Nephron progenitor cell (in vitro differentiated cells): Measurements from ENCODE around the gene NRP2.

Experiments
- DNase-seq: peaks from one replicate; pipeline ENCODE4 v3.0.0; 2021
- H3K27ac Mint-ChIP-seq: 2 replicates; pipeline ENCODE4 v1.8.0; 2021; ENCODE audit warnings: mild to moderate bottlenecking, moderate library complexity, mixed read lengths
- H3K27me3 Mint-ChIP-seq: 2 replicates; pipeline ENCODE4 v1.8.0; 2021; ENCODE audit warnings: mild to moderate bottlenecking, low read depth, mixed read lengths; ENCODE audit not compliant: poor library complexity
- H3K36me3 Mint-ChIP-seq: 2 replicates; pipeline ENCODE4 v1.8.0; 2021; ENCODE audit warnings: low read depth, mixed read lengths
- H3K4me1 Mint-ChIP-seq: 2 replicates; pipeline ENCODE4 v1.8.0; 2021; ENCODE audit warnings: mixed read lengths
- H3K4me3 Mint-ChIP-seq: 2 replicates; pipeline ENCODE4 v1.8.0; 2021; ENCODE audit warnings: mild to moderate bottlenecking, moderate library complexity, mixed read lengths
- H3K9me3 Mint-ChIP-seq: 2 replicates; pipeline ENCODE4 v1.8.0; 2021; ENCODE audit warnings: mild to moderate bottlenecking, moderate library complexity, mixed read lengths
- TF ChIP-seq, protein P1 (sequence below): fragments of 200-600 bp; sonication (generic); IDR thresholded peaks from 2 replicates; pipeline ENCODE4 v1.5.0; 2021; ENCODE audit warnings: antibody characterized with exemption

The NRP2 gene

DNA sequence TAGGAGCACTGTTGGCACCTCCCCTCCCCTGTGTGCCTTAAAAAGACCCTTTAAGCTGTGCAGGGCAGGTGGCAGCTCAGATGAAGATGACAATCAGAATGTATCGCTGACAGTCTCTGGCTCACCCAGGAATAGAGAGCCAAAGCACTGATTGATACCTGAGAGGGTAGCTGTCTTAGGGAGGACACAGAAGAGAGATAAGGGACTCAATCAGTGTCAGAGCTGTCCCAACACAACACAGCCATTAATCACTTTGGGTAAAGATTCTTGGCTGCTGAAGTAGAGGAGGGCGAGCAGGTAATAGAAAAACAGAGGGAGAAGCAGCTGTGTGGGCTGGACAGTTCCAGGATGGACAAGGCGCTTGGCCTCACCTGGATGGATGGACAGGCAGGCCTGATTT is 124.9 kb downstream of the NRP2 start:
- DNase-seq: no peak
- Mint-ChIP-seq H3K4me3 (no peak overlapping the region), H3K36me3 (no peaks in the 10 kb centered on the region), H3K27me3 (peaks cover 7% of the 10 kb centered on the region), H3K27ac (no peak overlapping the region), H3K9me3 (no peaks in the 10 kb centered on the region), H3K4me1 (peaks cover 48% of the 10 kb centered on the region)
- TF ChIP-seq, protein P1, sequence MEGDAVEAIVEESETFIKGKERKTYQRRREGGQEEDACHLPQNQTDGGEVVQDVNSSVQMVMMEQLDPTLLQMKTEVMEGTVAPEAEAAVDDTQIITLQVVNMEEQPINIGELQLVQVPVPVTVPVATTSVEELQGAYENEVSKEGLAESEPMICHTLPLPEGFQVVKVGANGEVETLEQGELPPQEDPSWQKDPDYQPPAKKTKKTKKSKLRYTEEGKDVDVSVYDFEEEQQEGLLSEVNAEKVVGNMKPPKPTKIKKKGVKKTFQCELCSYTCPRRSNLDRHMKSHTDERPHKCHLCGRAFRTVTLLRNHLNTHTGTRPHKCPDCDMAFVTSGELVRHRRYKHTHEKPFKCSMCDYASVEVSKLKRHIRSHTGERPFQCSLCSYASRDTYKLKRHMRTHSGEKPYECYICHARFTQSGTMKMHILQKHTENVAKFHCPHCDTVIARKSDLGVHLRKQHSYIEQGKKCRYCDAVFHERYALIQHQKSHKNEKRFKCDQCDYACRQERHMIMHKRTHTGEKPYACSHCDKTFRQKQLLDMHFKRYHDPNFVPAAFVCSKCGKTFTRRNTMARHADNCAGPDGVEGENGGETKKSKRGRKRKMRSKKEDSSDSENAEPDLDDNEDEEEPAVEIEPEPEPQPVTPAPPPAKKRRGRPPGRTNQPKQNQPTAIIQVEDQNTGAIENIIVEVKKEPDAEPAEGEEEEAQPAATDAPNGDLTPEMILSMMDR: no peak

DNA sequence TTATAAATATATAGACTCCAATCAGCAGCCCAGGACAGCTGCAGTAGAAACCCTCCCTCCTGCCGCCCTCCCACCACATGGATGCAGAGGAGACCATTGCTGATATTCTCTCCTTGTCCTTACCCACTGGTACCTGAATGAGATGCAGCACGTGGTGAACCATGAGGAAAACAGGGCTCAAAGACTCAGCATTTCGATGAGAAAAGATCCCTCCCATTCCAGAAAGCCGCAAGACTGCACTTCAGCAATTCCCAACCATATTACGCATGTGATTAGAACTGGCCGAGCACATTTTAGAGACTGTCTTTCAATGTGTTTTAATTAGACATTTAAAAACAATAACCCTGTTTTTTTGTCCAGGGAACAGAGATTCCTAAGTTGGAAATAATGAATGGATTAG is 125.5 kb downstream of the NRP2 start:
- Mint-ChIP-seq H3K36me3 (no peaks in the 10 kb centered on the region), H3K9me3 (no peaks in the 10 kb centered on the region), H3K4me1 (peaks cover 45% of the 10 kb centered on the region), H3K27me3 (peaks cover 7% of the 10 kb centered on the region), H3K4me3 (no peak overlapping the region), H3K27ac (no peak overlapping the region)
- no peak for DNase-seq
- TF ChIP-seq, protein P1: no peak

DNA sequence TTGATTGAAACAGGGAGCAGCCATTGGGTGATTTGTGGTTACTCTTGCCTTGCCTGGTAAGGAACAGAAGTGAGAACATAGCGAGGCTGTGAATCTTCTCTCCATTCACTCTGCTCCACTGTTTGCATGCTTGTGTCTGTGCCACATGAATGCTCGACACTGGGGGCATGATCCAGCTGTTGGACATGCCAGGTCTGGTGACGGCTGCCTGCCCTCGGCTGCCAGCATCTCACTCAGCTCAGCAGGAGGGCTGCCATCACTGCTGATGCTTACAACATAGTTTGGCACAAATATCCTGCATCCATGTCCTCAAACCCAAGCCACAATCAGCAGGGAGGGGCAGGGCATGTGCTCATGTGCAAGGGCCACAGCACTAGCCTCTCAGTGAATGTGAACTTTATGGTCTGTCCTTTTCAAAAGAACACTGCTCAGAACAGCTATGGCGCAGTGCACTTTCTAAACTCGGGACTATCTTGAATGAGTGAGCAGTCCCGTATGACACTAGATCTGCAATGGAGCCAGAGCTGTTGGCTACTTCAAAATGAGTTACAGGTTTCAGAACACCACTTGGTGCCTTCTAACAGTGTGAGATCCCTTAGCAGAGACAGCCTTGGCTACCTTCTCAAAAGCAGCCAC is 126.3 kb downstream of the NRP2 start:
- Mint-ChIP-seq H3K27me3 (peaks cover 7% of the 10 kb centered on the region), H3K36me3 (no peaks in the 10 kb centered on the region), H3K27ac (peak overlapping the region; percentile 22), H3K4me3 (no peak overlapping the region), H3K9me3 (no peaks in the 10 kb centered on the region), H3K4me1 (peaks cover 45% of the 10 kb centered on the region)
- TF ChIP-seq, protein P1: no peak
- no peak for DNase-seq

DNA sequence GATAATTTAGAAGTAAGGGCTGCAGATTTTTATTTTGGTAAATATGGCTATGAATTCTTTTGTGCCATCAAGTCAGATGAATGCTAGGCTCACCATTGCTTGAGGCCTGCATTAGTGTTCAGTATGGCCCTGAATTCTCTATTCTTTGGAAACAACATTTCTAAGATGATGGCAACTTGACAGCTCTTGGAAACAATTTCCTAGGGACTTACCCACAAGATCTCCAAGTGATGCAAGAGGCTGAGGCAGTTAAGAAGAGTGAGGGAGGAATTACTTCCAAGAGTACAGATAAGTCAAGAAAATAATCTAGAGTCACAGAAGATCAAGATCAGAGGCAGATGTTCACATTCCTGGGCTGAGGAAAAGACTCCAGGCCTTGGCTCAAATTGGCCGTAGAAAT is 129.1 kb downstream of the NRP2 start:
- H3K9me3 Mint-ChIP-seq: no peaks in the 10 kb centered on the region
- no peaks in the 10 kb centered on the region for H3K36me3 Mint-ChIP-seq
- peaks cover 30% of the 10 kb centered on the region for H3K4me1 Mint-ChIP-seq
- DNase-seq: no peak
- H3K27ac Mint-ChIP-seq: no peak overlapping the region
- TF ChIP-seq, protein P1: no peak
- H3K4me3 Mint-ChIP-seq: no peak overlapping the region
- H3K27me3 Mint-ChIP-seq: peaks cover 3% of the 10 kb centered on the region

DNA sequence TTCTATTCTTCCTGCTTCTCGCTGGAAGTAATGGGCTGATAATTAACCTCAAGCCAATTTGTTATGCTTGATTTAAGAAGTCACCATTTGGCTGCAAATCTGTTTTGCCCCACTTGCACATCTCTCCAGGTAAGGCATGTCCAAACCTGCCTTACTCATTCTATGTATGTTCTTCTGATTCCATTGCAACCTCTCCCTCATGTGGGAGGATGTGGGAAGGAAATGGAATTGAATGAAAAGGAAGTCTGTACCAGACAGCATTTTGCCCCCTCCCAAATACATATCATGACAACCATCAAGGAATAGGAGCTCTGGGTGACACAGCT is 131.7 kb downstream of the NRP2 start:
- TF ChIP-seq, protein P1: no peak
- Mint-ChIP-seq H3K27ac (no peak overlapping the region), H3K27me3 (peaks cover 4% of the 10 kb centered on the region), H3K9me3 (no peaks in the 10 kb centered on the region), H3K4me1 (peaks cover 14% of the 10 kb centered on the region), H3K36me3 (no peaks in the 10 kb centered on the region), H3K4me3 (no peak overlapping the region)
- DNase-seq: no peak

DNA sequence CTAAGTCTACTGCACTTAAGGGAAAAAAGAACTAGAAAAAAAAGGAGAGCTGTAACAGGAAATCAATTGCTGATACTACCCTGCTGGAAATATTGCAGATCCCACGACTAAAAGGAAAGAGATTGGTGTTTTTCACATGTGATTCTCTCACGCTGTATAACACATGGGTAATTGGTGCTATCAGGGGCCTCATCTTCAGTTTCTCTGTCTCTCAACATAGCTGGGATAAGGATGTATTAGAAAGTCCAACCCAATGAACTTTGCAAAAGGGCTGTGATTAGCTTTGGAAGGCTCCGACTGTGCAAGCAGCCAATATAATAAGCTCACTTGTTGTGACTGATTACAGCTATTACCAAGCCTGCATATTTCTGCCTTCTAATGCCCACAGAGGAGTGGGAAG is 133.4 kb downstream of the NRP2 start:
- Mint-ChIP-seq H3K9me3 (no peaks in the 10 kb centered on the region), H3K27ac (no peak overlapping the region), H3K4me3 (no peak overlapping the region), H3K27me3 (peaks cover 4% of the 10 kb centered on the region), H3K4me1 (no peaks in the 10 kb centered on the region), H3K36me3 (no peaks in the 10 kb centered on the region)
- TF ChIP-seq, protein P1: no peak
- no peak for DNase-seq
